ENCODE results near the gene PKN2.
"Not testable (repeated sequence)": the region's sequence is repeated elsewhere in the genome, so short reads cannot be mapped to it uniquely, and the experiment has no call there.

Gene PKN2

GRCh38 chr1:88787023-88787903 is 103.2 kb downstream of the PKN2 start:
- DNase-seq (ENCODE audit: low read depth in 2 of 2), result no peak

- no peak for DNase-seq (ENCODE audit: low read depth in 2 of 2)
Observed at GRCh38 chr1:88791192-88791591, 107.1 kb downstream of the PKN2 start.

GRCh38 chr1:88799491-88799890 is 115.4 kb downstream of the PKN2 start:
- no peak for DNase-seq (ENCODE audit: low read depth in 2 of 2)

GRCh38 chr1:88800382-88801051 is 116.4 kb downstream of the PKN2 start:
- peak in 1 of 2 donors; percentile 1 for DNase-seq (ENCODE audit: low read depth in 2 of 2)

GRCh38 chr1:88801575-88802208 is 117.6 kb downstream of the PKN2 start:
- no peak for DNase-seq (ENCODE audit: low read depth in 2 of 2)

GRCh38 chr1:88802404-88802803 is 118.3 kb downstream of the PKN2 start:
- DNase-seq (ENCODE audit: low read depth in 2 of 2), result no peak

- no peak for DNase-seq (ENCODE audit: low read depth in 2 of 2)
Observed at GRCh38 chr1:88802950-88803349, 118.9 kb downstream of the PKN2 start.

GRCh38 chr1:88803444-88803843 is 119.4 kb downstream of the PKN2 start:
- no peak for DNase-seq (ENCODE audit: low read depth in 2 of 2)

GRCh38 chr1:88812366-88812765 is 128.3 kb downstream of the PKN2 start:
- DNase-seq (ENCODE audit: low read depth in 2 of 2), result no peak

GRCh38 chr1:88813471-88813870 is 129.4 kb downstream of the PKN2 start:
- DNase-seq (ENCODE audit: low read depth in 2 of 2), result no peak

GRCh38 chr1:88819642-88820041 is 135.6 kb downstream of the PKN2 start:
- DNase-seq (ENCODE audit: low read depth in 2 of 2), result not testable (repeated sequence)

GRCh38 chr1:88825721-88826120 is 141.6 kb downstream of the PKN2 start:
- DNase-seq (ENCODE audit: low read depth in 2 of 2), result no peak

- DNase-seq (ENCODE audit: low read depth in 2 of 2), result no peak
Observed at GRCh38 chr1:88847643-88848042, 163.6 kb downstream of the PKN2 start.

GRCh38 chr1:88851303-88852063 is 167.4 kb downstream of the PKN2 start:
- DNase-seq (ENCODE audit: low read depth in 2 of 2), result no peak

- no peak for DNase-seq (ENCODE audit: low read depth in 2 of 2)
Observed at GRCh38 chr1:88867743-88868521, 183.9 kb downstream of the PKN2 start.

- not testable (repeated sequence) for DNase-seq (ENCODE audit: low read depth in 2 of 2)
Observed at GRCh38 chr1:88869644-88870043, 185.6 kb downstream of the PKN2 start.

- no peak for DNase-seq (ENCODE audit: low read depth in 2 of 2)
Observed at GRCh38 chr1:88873737-88874349, 189.8 kb downstream of the PKN2 start.

- DNase-seq (ENCODE audit: low read depth in 2 of 2), result no peak
Observed at GRCh38 chr1:88875595-88875994, 191.5 kb downstream of the PKN2 start.

- no peak for DNase-seq (ENCODE audit: low read depth in 2 of 2)
Observed at GRCh38 chr1:88876573-88877365, 192.7 kb downstream of the PKN2 start.

- DNase-seq (ENCODE audit: low read depth in 2 of 2), result no peak
Observed at GRCh38 chr1:88877382-88877825, 193.3 kb downstream of the PKN2 start.
